Naive thymus-derived CD4-positive, alpha-beta T cell (primary cell): ENCODE measurements around the gene ELN. TPM values are rescaled to one million over a fixed set of nuclear protein-coding genes. Genes with fewer than 3 reads are reported as not detected.

Experiments used
- ATAC-seq: fragments of 150-1000 bp; cut with Tn5 transposase; 2 replicates; pipeline ENCODE4 v1.10.0; 2021; ENCODE audit warnings: mild to moderate bottlenecking, moderate library complexity
- CTCF ChIA-PET: fragments of 350-600 bp; sonication (Branson Sonifier 250); formaldehyde crosslinking; loops from one replicate; lab custom pipeline; 2021; ENCODE audit warnings: antibody characterized with exemption; lab: Charles Lee
- POLR2A ChIA-PET: fragments of 350-600 bp; sonication (Branson Sonifier 250); formaldehyde crosslinking; loops from one replicate; lab custom pipeline; 2021; ENCODE audit warnings: antibody characterized with exemption, inconsistent platforms; lab: Charles Lee
- DNase-seq, 9 donors: peaks; one replicate each; pipeline versions ENCODE4 v3.0.0 to v3.0.0-alpha.2; 2020 to 2022; ENCODE audit warnings: mixed read lengths in 1 of 9
- H3K27ac ChIP-seq: one replicate; pipeline ENCODE4 v1.7.0; 2013; ENCODE audit warnings: mild to moderate bottlenecking, low read depth, low read length, moderate library complexity
- H3K27me3 ChIP-seq, 2 donors: one replicate each; pipeline ENCODE4 v1.7.0; 2013; ENCODE audit warnings: low read length in 2 of 2, mild to moderate bottlenecking in 2 of 2, moderate library complexity in 2 of 2; ENCODE audit not compliant: control insufficient read depth in 2 of 2, insufficient read depth in 2 of 2
- H3K36me3 ChIP-seq, 3 experiments: 1 replicate in 2 of 3; 2 replicates in 1 of 3; pipeline ENCODE4 v1.7.0; 2013; ENCODE audit warnings: low read length in 3 of 3, mild to moderate bottlenecking in 3 of 3, moderate library complexity in 1 of 3; ENCODE audit not compliant: insufficient read depth in 3 of 3, control insufficient read depth in 2 of 3
- H3K4me1 ChIP-seq, 2 donors: one replicate each; pipeline ENCODE4 v1.7.0; 2013; ENCODE audit warnings: low read length in 2 of 2, mild to moderate bottlenecking in 2 of 2, moderate library complexity in 1 of 2; ENCODE audit not compliant: control insufficient read depth in 2 of 2, insufficient read depth in 2 of 2
- H3K4me3 ChIP-seq: 2 replicates; pipeline ENCODE4 v1.7.0; 2013; ENCODE audit warnings: mild to moderate bottlenecking, low read length
- H3K9me3 ChIP-seq, 3 experiments: 1 replicate in 2 of 3; 2 replicates in 1 of 3; pipeline ENCODE4 v1.7.0; 2013; ENCODE audit warnings: low read length in 3 of 3; ENCODE audit not compliant: control insufficient read depth in 2 of 3
- H3K27ac Mint-ChIP-seq, 9 donors: one replicate each; pipeline ENCODE4 v1.8.0; 2020 to 2022; ENCODE audit warnings: mixed read lengths in 9 of 9, mild to moderate bottlenecking in 8 of 9, moderate library complexity in 5 of 9, inconsistent platforms in 2 of 9
- H3K27me3 Mint-ChIP-seq, 5 donors: one replicate each; pipeline ENCODE4 v1.8.0; 2021 to 2022; ENCODE audit warnings: mixed read lengths in 5 of 5, mild to moderate bottlenecking in 1 of 5
- H3K36me3 Mint-ChIP-seq, 5 donors: one replicate each; pipeline ENCODE4 v1.8.0; 2020 to 2022; ENCODE audit warnings: mixed read lengths in 5 of 5, mild to moderate bottlenecking in 3 of 5, inconsistent platforms in 1 of 5
- H3K4me1 Mint-ChIP-seq, 7 donors: one replicate each; pipeline ENCODE4 v1.8.0; 2020 to 2022; ENCODE audit warnings: mixed read lengths in 7 of 7, mild to moderate bottlenecking in 3 of 7, inconsistent platforms in 1 of 7
- H3K4me3 Mint-ChIP-seq, 10 donors: one replicate each; pipeline ENCODE4 v1.8.0; 2020 to 2022; ENCODE audit warnings: mild to moderate bottlenecking in 10 of 10, mixed read lengths in 10 of 10, moderate library complexity in 6 of 10, inconsistent platforms in 2 of 10
- H3K9me3 Mint-ChIP-seq, 11 donors: one replicate each; pipeline ENCODE4 v1.8.0; 2020 to 2022; ENCODE audit warnings: mixed read lengths in 11 of 11, mild to moderate bottlenecking in 4 of 11, inconsistent platforms in 1 of 11, moderate library complexity in 1 of 11
- intact Hi-C, 2 donors: fragments of 100-400 bp; cut with micrococcal nuclease; formaldehyde crosslinking; loops; one replicate each; pipeline ENCODE4 v1.15.1; 2023
- polyA plus RNA-seq, 2 donors: library from polyadenylated mRNA; unstranded; fragments of 300-500 nt; fragmentation: Illumina TruSeq; gene quantifications; one replicate each; pipeline ENCODE4 v1.2.3, GENCODE V29; 2021
- total RNA-seq, 6 experiments: library from RNA in 5 of 6; stranded (reverse) in 5 of 6; gene quantifications; 1 replicate in 5 of 6; 2 replicates in 1 of 6; pipeline ENCODE4 v1.2.3 and lab custom pipeline; 2021 to 2026

ELN gene
- total and polyA plus RNA-seq, 7 experiments from 2014 or later: 0.11 to 0.67 (median 0.66) TPM; not detected in 4

DNA sequence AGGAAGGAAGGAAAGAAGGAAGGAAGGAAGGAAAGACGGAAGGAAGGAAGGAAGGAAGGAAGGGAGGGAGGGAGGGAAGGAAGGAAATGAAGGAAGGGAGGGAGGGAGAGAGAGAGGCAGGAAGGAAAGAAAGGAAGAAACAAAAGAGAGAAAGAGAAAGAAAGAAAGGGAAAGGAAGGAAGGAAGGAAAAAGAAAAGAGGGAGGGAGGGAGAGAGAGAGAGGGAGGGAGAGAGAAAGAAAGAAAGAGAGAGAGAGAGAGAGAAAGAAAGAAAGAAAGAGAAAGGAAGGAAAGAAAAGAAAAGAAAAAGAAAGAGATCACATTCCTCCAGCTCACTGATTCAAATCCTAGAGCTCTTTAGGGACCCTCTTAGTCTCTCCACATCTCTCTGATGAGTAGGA, 24.7 kb downstream of the ELN start:
- intact Hi-C loops: no loop called here
- Mint-ChIP-seq H3K4me3 (no peak overlapping the region), H3K4me1 (peaks cover 0 to 5% (median 0%) of the 10 kb centered on the region in 7 donors), H3K36me3 (no peaks in the 10 kb centered on the region), H3K9me3 (peaks cover 0 to 5% (median 0%) of the 10 kb centered on the region in 11 donors), H3K27ac (no peak overlapping the region), H3K27me3 (peaks cover 0 to 4% (median 0%) of the 10 kb centered on the region in 5 donors)
- ChIA-PET POLR2A (no interaction called here), CTCF (no interaction called here)
- Histone ChIP-seq H3K27me3 (no peaks in the 10 kb centered on the region), H3K36me3 (no peaks in the 10 kb centered on the region), H3K27ac (no peak overlapping the region), H3K4me1 (no peaks in the 10 kb centered on the region), H3K4me3 (no peak overlapping the region), H3K9me3 (no peaks in the 10 kb centered on the region)
- no peak for DNase-seq
- no peak for ATAC-seq

DNA sequence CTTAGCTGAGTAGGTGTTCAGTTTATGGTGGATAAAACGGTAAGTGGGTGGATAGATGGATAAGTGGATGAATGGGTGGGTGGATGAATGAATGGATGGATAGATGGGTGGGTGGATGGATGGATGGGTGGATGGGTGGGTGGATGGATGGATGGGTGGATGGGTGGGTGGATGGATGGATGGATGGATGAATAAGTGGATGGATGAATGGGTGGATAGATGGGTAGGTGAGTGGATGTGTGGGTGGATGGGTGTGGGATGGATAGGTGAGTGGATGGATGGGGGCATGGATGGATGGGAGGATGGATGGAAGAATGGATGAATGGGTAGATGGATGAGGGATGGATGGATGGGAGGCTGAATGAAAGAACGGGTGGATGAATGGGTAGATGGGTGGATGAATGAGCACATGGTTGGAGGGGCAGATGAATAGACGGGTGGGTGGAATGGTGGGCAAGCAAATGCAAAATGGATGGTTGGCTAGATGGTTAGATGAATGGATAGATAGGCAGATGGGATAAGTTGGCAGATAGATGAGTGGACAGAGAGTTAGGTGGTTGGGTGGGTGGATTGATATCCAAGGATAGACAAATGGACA, 25.7 kb downstream of the ELN start:
- H3K27ac Mint-ChIP-seq: peak overlapping the region in 1 of 9 donors; percentile 24
- peaks cover 0 to 9% (median 0%) of the 10 kb centered on the region in 7 donors for H3K4me1 Mint-ChIP-seq
- intact Hi-C loops: no loop called here

DNA sequence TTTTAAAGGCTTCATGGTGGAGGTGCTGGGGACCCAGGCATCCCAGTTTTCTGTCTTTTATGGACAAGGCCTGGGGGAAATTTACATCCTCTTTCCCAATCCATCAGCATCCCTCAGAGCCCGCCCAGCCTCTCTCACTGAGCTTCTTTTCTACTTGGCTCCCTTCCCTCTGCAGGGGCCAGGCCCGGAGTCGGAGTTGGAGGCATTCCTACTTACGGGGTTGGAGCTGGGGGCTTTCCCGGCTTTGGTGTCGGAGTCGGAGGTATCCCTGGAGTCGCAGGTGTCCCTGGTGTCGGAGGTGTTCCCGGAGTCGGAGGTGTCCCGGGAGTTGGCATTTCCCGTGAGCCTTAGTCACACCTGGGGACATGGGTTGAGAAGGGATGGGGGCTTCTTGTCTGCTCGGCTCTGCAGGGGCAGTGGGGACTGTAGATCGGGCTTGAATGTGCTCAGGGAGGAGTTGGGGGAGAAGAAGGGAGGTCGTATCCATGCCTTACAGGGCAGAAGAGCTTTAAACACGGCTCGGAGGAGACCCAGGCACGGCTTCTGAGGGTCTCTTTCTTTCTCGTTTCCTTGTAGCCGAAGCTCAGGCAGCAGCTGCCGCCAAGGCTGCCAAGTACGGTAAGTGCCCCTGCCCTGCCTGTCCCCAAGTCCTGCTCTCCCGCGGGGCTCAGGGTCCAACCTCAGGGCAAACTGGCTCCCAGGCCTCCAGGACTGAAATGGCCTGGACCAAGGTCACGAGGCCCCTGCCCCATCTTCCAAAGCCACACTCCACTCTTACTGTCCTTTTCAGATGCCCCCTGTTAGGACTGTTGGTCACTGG, 28.3 kb downstream of the ELN start:
- POLR2A ChIA-PET: no interaction called here

More for the DNA sequence above, 25.7 kb downstream of the ELN start:
- Histone ChIP-seq H3K27ac (no peak overlapping the region), H3K36me3 (no peaks in the 10 kb centered on the region), H3K4me3 (no peak overlapping the region), H3K27me3 (no peaks in the 10 kb centered on the region), H3K4me1 (no peaks in the 10 kb centered on the region), H3K9me3 (no peaks in the 10 kb centered on the region)
- H3K9me3 Mint-ChIP-seq: peaks cover 0 to 5% (median 0%) of the 10 kb centered on the region in 11 donors
- no peak for DNase-seq
- ChIA-PET POLR2A (no interaction called here), CTCF (interaction anchor here (0.6 kb wide), 1 partner anchor 347 kb away, joined by 4 read pairs; no protein-coding TSS in a partner anchor)
- peaks cover 5 to 11% (median 6%) of the 10 kb centered on the region in 5 donors for H3K27me3 Mint-ChIP-seq
- no peak overlapping the region for H3K4me3 Mint-ChIP-seq
- no peak for ATAC-seq
- H3K36me3 Mint-ChIP-seq: no peaks in the 10 kb centered on the region

DNA sequence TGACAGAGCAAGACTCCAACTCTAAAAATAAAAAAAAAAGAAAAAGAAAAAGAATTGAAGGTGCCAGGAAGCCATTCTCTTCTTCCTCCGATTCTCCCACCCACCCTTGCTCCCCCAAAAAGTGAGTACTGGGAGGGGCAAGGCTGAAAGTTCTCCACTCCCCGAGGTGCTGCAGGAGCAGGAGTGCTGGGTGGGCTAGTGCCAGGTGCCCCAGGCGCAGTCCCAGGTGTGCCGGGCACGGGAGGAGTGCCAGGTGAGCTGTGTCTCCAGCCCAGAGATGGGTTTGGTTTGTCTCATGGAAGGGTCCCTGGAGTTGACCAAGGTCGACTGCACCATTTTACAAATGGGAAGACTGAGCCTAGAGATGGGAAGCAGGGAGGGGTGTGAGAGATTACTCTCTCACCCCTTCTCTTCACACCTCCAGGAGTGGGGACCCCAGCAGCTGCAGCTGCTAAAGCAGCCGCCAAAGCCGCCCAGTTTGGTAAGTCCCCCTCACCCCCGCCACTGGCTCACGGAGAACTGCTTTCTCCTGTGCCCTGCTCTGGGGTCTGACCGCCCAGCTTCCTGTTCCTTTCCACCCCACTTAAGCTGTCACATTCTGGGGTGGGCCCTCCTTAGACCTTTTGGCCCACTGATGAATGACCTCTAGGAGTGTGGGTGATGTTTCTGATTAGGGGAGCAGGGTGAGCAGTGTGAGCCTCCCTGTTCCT, 29.4 kb downstream of the ELN start:
- intact Hi-C loops: no loop called here
- Mint-ChIP-seq H3K4me1 (peaks cover 0 to 8% (median 2%) of the 10 kb centered on the region in 7 donors), H3K4me3 (no peak overlapping the region), H3K27me3 (peaks cover 5 to 11% (median 6%) of the 10 kb centered on the region in 5 donors), H3K9me3 (peaks cover 0 to 5% (median 0%) of the 10 kb centered on the region in 11 donors), H3K36me3 (no peaks in the 10 kb centered on the region), H3K27ac (no peak overlapping the region)
- Histone ChIP-seq H3K27ac (no peak overlapping the region), H3K9me3 (no peaks in the 10 kb centered on the region), H3K36me3 (no peaks in the 10 kb centered on the region), H3K4me3 (no peak overlapping the region), H3K4me1 (no peaks in the 10 kb centered on the region), H3K27me3 (no peaks in the 10 kb centered on the region)
- ATAC-seq: no peak
- POLR2A ChIA-PET: no interaction called here
- DNase-seq: no peak
- CTCF ChIA-PET: no interaction called here

More for the DNA sequence above, 28.3 kb downstream of the ELN start:
- H3K4me1 ChIP-seq: no peaks in the 10 kb centered on the region
- no peak overlapping the region for H3K4me3 Mint-ChIP-seq
- peaks cover 0 to 5% (median 0%) of the 10 kb centered on the region in 11 donors for H3K9me3 Mint-ChIP-seq
- no peaks in the 10 kb centered on the region for H3K36me3 Mint-ChIP-seq
- H3K9me3 ChIP-seq: no peaks in the 10 kb centered on the region
- no peak overlapping the region for H3K4me3 ChIP-seq
- intact Hi-C loops: no loop called here
- H3K36me3 ChIP-seq: no peaks in the 10 kb centered on the region
- DNase-seq (no peak), ATAC-seq (no peak)
- H3K4me1 Mint-ChIP-seq: peaks cover 0 to 9% (median 0%) of the 10 kb centered on the region in 7 donors
- H3K27me3 Mint-ChIP-seq: peaks cover 5 to 11% (median 6%) of the 10 kb centered on the region in 5 donors
- H3K27ac ChIP-seq: no peak overlapping the region
- H3K27ac Mint-ChIP-seq: no peak overlapping the region
- H3K27me3 ChIP-seq: no peaks in the 10 kb centered on the region
- CTCF ChIA-PET: no interaction called here

DNA sequence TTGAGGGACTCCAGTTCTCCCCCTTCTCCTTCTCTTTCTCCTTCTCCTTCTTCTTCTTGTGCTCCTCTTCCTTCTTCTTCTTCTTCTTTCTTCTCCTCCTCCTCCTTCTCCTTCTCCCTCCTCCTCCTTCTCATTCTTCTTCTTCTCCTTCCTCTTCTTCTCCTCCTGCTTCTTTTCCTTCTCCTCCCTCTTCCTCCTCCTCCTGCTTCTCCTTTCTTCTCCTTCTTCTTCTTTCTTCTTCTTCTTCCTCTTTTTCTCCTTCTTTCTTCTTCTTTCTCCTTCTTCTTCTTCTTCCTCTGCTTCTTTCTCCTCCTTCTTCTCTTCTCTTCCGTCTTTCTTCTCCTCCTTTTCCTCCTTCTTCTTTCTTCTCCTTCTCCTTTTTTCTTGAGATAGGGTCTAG, 30.0 kb downstream of the ELN start:
- H3K27ac ChIP-seq: no peak overlapping the region
- CTCF ChIA-PET: no interaction called here

DNA sequence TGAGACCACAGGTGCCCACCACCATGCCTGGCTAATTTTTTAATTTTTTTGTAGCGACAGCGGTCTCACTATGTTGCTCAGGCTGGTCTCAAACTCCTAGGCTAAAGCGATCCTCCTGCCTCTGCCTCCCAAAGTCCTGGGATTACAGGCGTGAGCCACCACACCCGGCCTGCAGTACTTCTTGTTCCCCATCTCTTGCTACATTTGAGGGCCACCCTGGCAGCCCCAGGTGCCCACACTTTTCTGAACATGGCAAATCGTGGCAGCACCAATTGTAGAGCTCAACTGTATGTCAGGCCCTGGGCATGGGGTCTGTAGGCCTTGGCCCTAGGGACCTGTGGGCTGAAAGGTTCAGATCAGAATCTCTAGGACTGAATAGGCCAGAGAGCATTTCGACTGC, 30.5 kb downstream of the ELN start:
- Mint-ChIP-seq H3K4me1 (peaks cover 0 to 4% (median 0%) of the 10 kb centered on the region in 7 donors), H3K9me3 (peaks cover 0 to 5% (median 0%) of the 10 kb centered on the region in 11 donors), H3K36me3 (no peaks in the 10 kb centered on the region), H3K27me3 (peaks cover 5 to 11% (median 6%) of the 10 kb centered on the region in 5 donors), H3K4me3 (no peak overlapping the region), H3K27ac (no peak overlapping the region)
- Histone ChIP-seq H3K4me1 (no peaks in the 10 kb centered on the region), H3K27ac (no peak overlapping the region), H3K36me3 (no peaks in the 10 kb centered on the region), H3K4me3 (no peak overlapping the region), H3K9me3 (no peaks in the 10 kb centered on the region), H3K27me3 (no peaks in the 10 kb centered on the region)
- no peak for DNase-seq
- intact Hi-C loops: no loop called here
- ChIA-PET POLR2A (no interaction called here), CTCF (interaction anchor here (0.6 to 0.7 kb wide), 2 partner anchors 11 to 201 kb away, joined by 3 to 4 read pairs; no protein-coding TSS in a partner anchor)
- no peak for ATAC-seq

More for the DNA sequence above, 30.0 kb downstream of the ELN start:
- no peak for DNase-seq
- Mint-ChIP-seq H3K4me3 (no peak overlapping the region), H3K9me3 (peaks cover 0 to 5% (median 0%) of the 10 kb centered on the region in 11 donors), H3K27ac (peak overlapping the region in 2 of 9 donors; percentile 30 to 70), H3K36me3 (no peaks in the 10 kb centered on the region), H3K27me3 (peaks cover 5 to 11% (median 6%) of the 10 kb centered on the region in 5 donors), H3K4me1 (peaks cover 0 to 4% (median 0%) of the 10 kb centered on the region in 7 donors)
- POLR2A ChIA-PET: no interaction called here
- intact Hi-C loops: no loop called here
- no peaks in the 10 kb centered on the region for H3K36me3 ChIP-seq
- H3K9me3 ChIP-seq: no peaks in the 10 kb centered on the region
- H3K27me3 ChIP-seq: no peaks in the 10 kb centered on the region
- no peak for ATAC-seq
- no peaks in the 10 kb centered on the region for H3K4me1 ChIP-seq
- no peak overlapping the region for H3K4me3 ChIP-seq
